PC-9 (cell line): ENCODE measurements around the gene SUN1. TPM values are rescaled to one million over a fixed set of nuclear protein-coding genes. Genes with fewer than 3 reads are reported as not detected.
"Not testable (repeated sequence)": the region's sequence is repeated elsewhere in the genome, so short reads cannot be mapped to it uniquely, and the experiment has no call there.

Experiments used
- BruUV-seq: library from RNA; stranded (reverse); fragments of 400-500 nt; replicated peaks from 2 replicates; lab custom pipeline; 2021; lab: Mats Ljungman, UMichigan
- CTCF ChIA-PET: fragments of 300-600 bp; sonication (Branson Sonifier 250); formaldehyde crosslinking; loops from one replicate; lab custom pipeline; 2022; ENCODE audit warnings: antibody characterized with exemption; lab: Charles Lee
- POLR2A ChIA-PET: fragments of 300-600 bp; sonication (Branson Sonifier 250); formaldehyde crosslinking; loops from one replicate; lab custom pipeline; 2022; ENCODE audit warnings: antibody characterized with exemption; ENCODE audit not compliant: unreplicated experiment; lab: Charles Lee
- DNase-seq, 2 experiments: peaks; one replicate each; pipeline versions ENCODE4 v3.0.0 to v3.0.0-alpha.2; 2015 to 2022; ENCODE audit warnings: mixed read lengths in 1 of 2
- H2AFZ ChIP-seq: fragments of 200-600 bp; sonication (generic); 2 replicates; pipeline ENCODE4 v1.8.1; 2017; ENCODE audit warnings: antibody characterized with exemption
- H3F3A ChIP-seq: fragments of 200-600 bp; sonication (generic); 2 replicates; pipeline ENCODE4 v1.8.1; 2017; ENCODE audit warnings: antibody characterized with exemption, mild to moderate bottlenecking, low read depth; ENCODE audit not compliant: insufficient read depth
- H3K27ac ChIP-seq: fragments of 200-600 bp; sonication (generic); 2 replicates; pipeline ENCODE4 v1.6.1; 2016; ENCODE audit warnings: mixed run types
- H3K27me3 ChIP-seq: fragments of 200-600 bp; sonication (generic); 2 replicates; pipeline ENCODE4 v1.6.1; 2016; ENCODE audit warnings: low read depth, mixed run types; ENCODE audit not compliant: insufficient read depth
- H3K36me3 ChIP-seq: fragments of 200-600 bp; sonication (generic); 2 replicates; pipeline ENCODE4 v1.6.1; 2016; ENCODE audit warnings: low read depth, mixed run types
- H3K4me1 ChIP-seq: fragments of 200-600 bp; sonication (generic); replicated peaks from 2 replicates; pipeline ENCODE4 v1.6.1; 2016; ENCODE audit warnings: mixed run types; ENCODE audit not compliant: insufficient read depth
- H3K4me2 ChIP-seq: fragments of 200-600 bp; sonication (generic); 2 replicates; pipeline ENCODE4 v1.6.1; 2017; ENCODE audit warnings: mixed run types
- H3K4me3 ChIP-seq: fragments of 200-600 bp; sonication (generic); 2 replicates; pipeline ENCODE4 v1.6.1; 2016; ENCODE audit warnings: mixed run types
- H3K79me2 ChIP-seq: fragments of 200-600 bp; sonication (generic); 2 replicates; pipeline ENCODE4 v1.6.1; 2017; ENCODE audit warnings: low read depth, mixed run types
- H3K9me2 ChIP-seq: fragments of 200-600 bp; sonication (generic); 2 replicates; pipeline ENCODE4 v1.8.1; 2017; ENCODE audit warnings: mild to moderate bottlenecking; ENCODE audit not compliant: insufficient read depth
- H3K9me3 ChIP-seq: fragments of 200-600 bp; sonication (generic); 2 replicates; pipeline ENCODE4 v1.8.1; 2016; ENCODE audit warnings: low read depth; ENCODE audit not compliant: insufficient read depth
- H4K20me1 ChIP-seq: fragments of 200-600 bp; sonication (generic); 2 replicates; pipeline ENCODE4 v1.8.1; 2017; ENCODE audit not compliant: insufficient read depth
- EZH2 ChIP-seq: fragments of 200-600 bp; sonication (generic); IDR thresholded peaks from 2 replicates; pipeline ENCODE4 v1.8.0; 2017; ENCODE audit warnings: antibody characterized with exemption, low read depth
- intact Hi-C: fragments of 100-400 bp; cut with micrococcal nuclease; formaldehyde crosslinking; loops from one replicate; pipeline ENCODE4 v1.10.0; 2022; ENCODE audit not compliant: unreplicated experiment
- total RNA-seq: library from RNA; stranded (reverse); gene quantifications from 2 replicates; pipeline ENCODE4 v1.2.3, GENCODE V29; 2021
- TF ChIP-seq, protein P1 (sequence below): fragments of 200-600 bp; sonication (generic); conservative IDR thresholded peaks from 2 replicates; pipeline ENCODE4 v1.6.1; 2017; ENCODE audit warnings: mixed run types, antibody characterized with exemption, mild to moderate bottlenecking, moderate library complexity

Gene SUN1
- total RNA-seq, 1 experiment from 2014 or later: 245 TPM

DNA sequence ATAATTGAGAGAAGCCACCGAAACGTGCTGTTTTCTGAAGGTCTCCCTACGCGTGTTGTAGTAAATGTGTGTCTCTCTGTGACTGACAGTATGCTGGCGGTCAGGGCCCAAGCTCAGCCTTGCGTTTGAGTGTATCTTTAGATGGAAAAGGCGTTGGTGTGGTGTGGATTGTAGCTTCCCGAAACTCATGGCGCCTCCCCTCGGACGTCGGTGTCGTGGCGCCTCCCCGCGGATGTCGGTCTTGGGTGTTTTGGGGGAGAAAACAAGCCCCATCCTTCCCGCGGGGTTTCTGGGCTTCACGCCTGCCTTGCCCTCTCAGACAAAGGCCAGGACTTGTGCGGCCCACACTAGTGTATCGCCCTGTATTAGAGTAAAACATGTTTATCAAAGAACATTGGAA is 12.8 kb downstream of the SUN1 start:
- intact Hi-C loops: loop anchor here (10.0 kb wide), 1 partner anchor 1700 kb away; no protein-coding TSS in a partner anchor
- no peak overlapping the region for H3K4me3 ChIP-seq
- H4K20me1 ChIP-seq: peaks cover 17% of the 10 kb centered on the region
- H3F3A ChIP-seq: peaks cover 2% of the 10 kb centered on the region; the same call in 1 of the 2 replicates
- no peaks in the 10 kb centered on the region for H3K9me2 ChIP-seq
- ChIA-PET POLR2A (no interaction called here), CTCF (no interaction called here)
- no peak for DNase-seq
- no peak overlapping the region for H3K27ac ChIP-seq
- peaks cover 17% of the 10 kb centered on the region for H3K79me2 ChIP-seq
- no TSS peak for BruUV-seq
- peaks cover 40% of the 10 kb centered on the region for H3K36me3 ChIP-seq
- no peak overlapping the region for H3K4me2 ChIP-seq
- no peaks in the 10 kb centered on the region for H3K9me3 ChIP-seq
- TF ChIP-seq, protein P1, sequence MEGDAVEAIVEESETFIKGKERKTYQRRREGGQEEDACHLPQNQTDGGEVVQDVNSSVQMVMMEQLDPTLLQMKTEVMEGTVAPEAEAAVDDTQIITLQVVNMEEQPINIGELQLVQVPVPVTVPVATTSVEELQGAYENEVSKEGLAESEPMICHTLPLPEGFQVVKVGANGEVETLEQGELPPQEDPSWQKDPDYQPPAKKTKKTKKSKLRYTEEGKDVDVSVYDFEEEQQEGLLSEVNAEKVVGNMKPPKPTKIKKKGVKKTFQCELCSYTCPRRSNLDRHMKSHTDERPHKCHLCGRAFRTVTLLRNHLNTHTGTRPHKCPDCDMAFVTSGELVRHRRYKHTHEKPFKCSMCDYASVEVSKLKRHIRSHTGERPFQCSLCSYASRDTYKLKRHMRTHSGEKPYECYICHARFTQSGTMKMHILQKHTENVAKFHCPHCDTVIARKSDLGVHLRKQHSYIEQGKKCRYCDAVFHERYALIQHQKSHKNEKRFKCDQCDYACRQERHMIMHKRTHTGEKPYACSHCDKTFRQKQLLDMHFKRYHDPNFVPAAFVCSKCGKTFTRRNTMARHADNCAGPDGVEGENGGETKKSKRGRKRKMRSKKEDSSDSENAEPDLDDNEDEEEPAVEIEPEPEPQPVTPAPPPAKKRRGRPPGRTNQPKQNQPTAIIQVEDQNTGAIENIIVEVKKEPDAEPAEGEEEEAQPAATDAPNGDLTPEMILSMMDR: no peak
- TF ChIP-seq EZH2: no peak
- H3K4me1 ChIP-seq: no peaks in the 10 kb centered on the region
- H2AFZ ChIP-seq: no peak overlapping the region
- no peaks in the 10 kb centered on the region for H3K27me3 ChIP-seq

DNA sequence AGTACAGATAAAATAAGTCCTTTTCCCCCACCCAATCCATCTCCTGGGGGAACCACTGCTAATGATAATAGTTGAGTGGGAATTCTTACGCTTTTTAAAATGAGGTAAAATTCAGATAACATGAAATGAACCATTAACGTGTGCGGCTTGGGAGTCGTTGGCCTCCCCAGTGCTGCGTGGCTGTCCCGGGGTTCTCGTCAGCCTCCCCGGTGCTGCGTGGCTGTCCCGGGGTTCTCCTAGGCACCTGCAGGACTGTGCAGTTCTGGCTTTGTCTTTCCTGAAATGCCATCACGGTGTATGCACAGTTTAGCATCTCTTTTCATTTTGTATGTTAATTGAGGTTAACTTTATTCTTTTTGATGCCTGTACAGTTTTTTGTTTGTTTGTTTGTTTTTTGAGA is 13.5 kb downstream of the SUN1 start:
- H4K20me1 ChIP-seq: peaks cover 17% of the 10 kb centered on the region
- no TSS peak for BruUV-seq
- no peaks in the 10 kb centered on the region for H3K4me1 ChIP-seq
- TF ChIP-seq, protein P1: no peak
- TF ChIP-seq EZH2: no peak
- POLR2A ChIA-PET: no interaction called here
- intact Hi-C loops: loop anchor here (10.0 kb wide), 1 partner anchor 1699 kb away; no protein-coding TSS in a partner anchor
- H3K36me3 ChIP-seq: peaks cover 40% of the 10 kb centered on the region
- CTCF ChIA-PET: no interaction called here
- no peak for DNase-seq
- no peaks in the 10 kb centered on the region for H3K27me3 ChIP-seq
- H3K9me3 ChIP-seq: no peaks in the 10 kb centered on the region
- no peak overlapping the region for H3K4me3 ChIP-seq
- no peak overlapping the region for H2AFZ ChIP-seq
- H3K79me2 ChIP-seq: peaks cover 14% of the 10 kb centered on the region; the same call in 1 of the 2 replicates
- H3F3A ChIP-seq: peaks cover 6% of the 10 kb centered on the region; the same call in 1 of the 2 replicates
- no peaks in the 10 kb centered on the region for H3K9me2 ChIP-seq
- no peak overlapping the region for H3K4me2 ChIP-seq
- no peak overlapping the region for H3K27ac ChIP-seq

DNA sequence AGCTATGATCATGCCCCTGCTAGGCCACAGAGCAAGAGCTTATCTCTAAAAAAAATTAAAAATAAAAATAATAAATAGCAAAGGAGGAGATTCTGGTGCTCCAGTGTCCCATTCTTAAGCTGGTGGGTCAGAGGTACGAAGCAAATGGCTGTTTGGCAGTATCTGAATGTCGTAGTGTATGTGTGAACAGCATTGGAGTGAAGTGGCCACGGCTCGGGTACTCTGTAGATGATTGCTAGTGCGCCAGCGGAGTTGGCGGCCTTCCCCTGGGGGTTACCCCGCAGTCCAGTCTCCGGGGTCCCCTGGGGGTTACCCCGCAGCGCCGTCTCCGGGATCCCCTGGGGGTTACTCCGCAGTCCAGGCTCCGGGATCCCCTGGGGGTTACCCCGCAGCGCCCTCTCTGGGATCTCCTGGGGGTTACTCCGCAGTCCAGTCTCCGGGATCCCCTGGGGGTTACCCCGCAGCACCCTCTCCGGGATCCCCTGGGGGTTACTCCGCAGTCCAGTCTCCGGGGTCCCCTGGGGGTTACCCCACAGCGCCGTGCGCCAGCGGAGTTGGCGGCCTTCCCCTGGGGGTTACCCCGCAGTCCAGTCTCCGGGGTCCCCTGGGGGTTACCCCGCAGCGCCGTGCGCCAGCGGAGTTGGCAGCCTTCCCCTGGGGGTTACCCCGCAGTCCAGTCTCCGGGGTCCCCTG is 14.8 kb downstream of the SUN1 start:
- BruUV-seq, H3K4me1 ChIP-seq, H3F3A ChIP-seq, H3K27ac ChIP-seq, DNase-seq, H2AFZ ChIP-seq, H3K27me3 ChIP-seq, H3K4me2 ChIP-seq, H3K4me3 ChIP-seq, H3K9me3 ChIP-seq, H3K9me2 ChIP-seq: not testable (repeated sequence)
- H4K20me1 ChIP-seq: peaks cover 14% of the 10 kb centered on the region
- intact Hi-C loops: loop anchor here (10.0 kb wide), 1 partner anchor 1698 kb away; no protein-coding TSS in a partner anchor
- ChIA-PET CTCF (interaction anchor here (0.6 kb wide), 1 partner anchor 14 kb away, joined by 8 read pairs; no protein-coding TSS in a partner anchor), POLR2A (interaction anchor here (0.6 kb wide), 1 partner anchor 34 kb away, joined by 4 read pairs; no protein-coding TSS in a partner anchor)
- peaks cover 14% of the 10 kb centered on the region; the same call in 1 of the 2 replicates for H3K79me2 ChIP-seq
- peaks cover 39% of the 10 kb centered on the region for H3K36me3 ChIP-seq

DNA sequence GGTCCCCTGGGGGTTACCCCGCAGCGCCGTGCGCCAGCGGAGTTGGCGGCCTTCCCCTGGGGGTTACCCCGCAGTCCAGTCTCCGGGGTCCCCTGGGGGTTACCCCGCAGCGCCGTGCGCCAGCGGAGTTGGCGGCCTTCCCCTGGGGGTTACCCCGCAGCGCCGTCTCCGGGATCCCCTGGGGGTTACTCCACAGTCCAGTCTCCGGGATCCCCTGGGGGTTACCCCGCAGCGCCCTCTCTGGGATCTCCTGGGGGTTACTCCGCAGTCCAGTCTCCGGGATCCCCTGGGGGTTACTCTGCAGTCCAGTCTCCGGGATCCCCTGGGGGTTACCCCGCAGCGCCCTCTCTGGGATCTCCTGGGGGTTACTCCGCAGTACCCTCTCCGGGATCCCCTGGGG is 15.5 kb downstream of the SUN1 start:
- H3K9me3 ChIP-seq, H2AFZ ChIP-seq, H3K9me2 ChIP-seq, H3K4me3 ChIP-seq, DNase-seq, H3F3A ChIP-seq, H3K4me1 ChIP-seq, BruUV-seq, H3K27me3 ChIP-seq, POLR2A ChIA-PET, CTCF ChIA-PET, H3K27ac ChIP-seq, H3K4me2 ChIP-seq: not testable (repeated sequence)
- intact Hi-C loops: loop anchor here (10.0 kb wide), 1 partner anchor 1697 kb away; no protein-coding TSS in a partner anchor
- Histone ChIP-seq H3K36me3 (peaks cover 37% of the 10 kb centered on the region), H4K20me1 (peaks cover 13% of the 10 kb centered on the region; the same call in 1 of the 2 replicates), H3K79me2 (peaks cover 14% of the 10 kb centered on the region; the same call in 1 of the 2 replicates)
